HG02798 (cell line): ENCODE data around the gene MAMDC4.
"Not testable (repeated sequence)": the region's sequence is repeated elsewhere in the genome, so short reads cannot be mapped to it uniquely, and the experiment has no call there.

Source experiments
- ATAC-seq: cut with Tn5 transposase; IDR thresholded peaks from one replicate; pipeline ENCODE4 v1.9.1; 2021; ENCODE audit warnings: mild to moderate bottlenecking; ENCODE audit not compliant: unreplicated experiment, poor library complexity

The MAMDC4 gene

GRCh38 chr9:136837856-136838277, 14.3 kb upstream of the MAMDC4 start:
- not testable (repeated sequence) for ATAC-seq

GRCh38 chr9:136838314-136839228, 13.6 kb upstream of the MAMDC4 start:
- no peak for ATAC-seq

- no peak for ATAC-seq
Observed at GRCh38 chr9:136839229-136840139, 12.7 kb upstream of the MAMDC4 start.

- no peak for ATAC-seq
Observed at GRCh38 chr9:136840140-136840876, 11.8 kb upstream of the MAMDC4 start.

- ATAC-seq, result no peak
Observed at GRCh38 chr9:136840877-136841645, 11.1 kb upstream of the MAMDC4 start.

GRCh38 chr9:136841646-136842379, 10.3 kb upstream of the MAMDC4 start:
- ATAC-seq, result not testable (repeated sequence)

- peak; percentile 62 for ATAC-seq
Observed at GRCh38 chr9:136842380-136842948, 9.7 kb upstream of the MAMDC4 start, which contains the start of gene AJM1. Gene AJM1, plus strand, starts transcription at chr9:136842478. Its CDS starts 1,937 bp downstream, at chr9:136844415.

GRCh38 chr9:136843159-136843800, 8.9 kb upstream of the MAMDC4 start:
- ATAC-seq, result not testable (repeated sequence)

- not testable (repeated sequence) for ATAC-seq
Observed at GRCh38 chr9:136843801-136844740, 8.1 kb upstream of the MAMDC4 start.

GRCh38 chr9:136844761-136845464, 7.2 kb upstream of the MAMDC4 start:
- no peak for ATAC-seq

GRCh38 chr9:136845465-136846260, 6.5 kb upstream of the MAMDC4 start:
- no peak for ATAC-seq

- ATAC-seq, result no peak
Observed at GRCh38 chr9:136846376-136847087, 5.6 kb upstream of the MAMDC4 start.

GRCh38 chr9:136847088-136847825, 4.9 kb upstream of the MAMDC4 start:
- ATAC-seq, result no peak

- peak; percentile 18 for ATAC-seq
Observed at GRCh38 chr9:136847826-136848392, 4.2 kb upstream of the MAMDC4 start.
